Measurements from ENCODE around the gene PIGP. TPM values are rescaled to one million over a fixed set of nuclear protein-coding genes. Genes with fewer than 3 reads are reported as not detected.

Gene PIGP
- total and polyA plus RNA-seq, 2 donors (not counting 3 experiments of a cell fraction or from before 2014, with no cell fraction given) = 11.4 to 18.9 TPM

DNA sequence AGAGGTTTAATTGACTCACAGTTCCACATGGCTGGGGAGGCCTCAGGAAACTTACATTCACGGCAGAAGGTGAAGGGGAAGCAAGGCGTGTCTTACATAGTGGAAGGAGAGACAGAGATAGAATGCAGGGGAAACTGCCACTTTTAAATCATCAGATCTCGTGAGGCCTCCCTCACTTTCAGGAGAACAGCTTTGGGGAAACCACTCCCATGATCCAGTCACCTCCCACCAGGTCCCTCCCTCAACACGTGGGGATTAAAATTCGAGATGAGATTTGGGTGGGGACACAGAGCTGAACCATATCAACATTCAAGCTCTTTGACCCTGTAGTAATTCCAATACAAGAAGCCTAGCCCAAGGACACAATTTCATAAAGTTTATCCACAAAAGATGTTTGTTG is 13.7 kb downstream of the PIGP start:
- DNase-seq (ENCODE audit: low read depth, low spot score) = no peak

DNA sequence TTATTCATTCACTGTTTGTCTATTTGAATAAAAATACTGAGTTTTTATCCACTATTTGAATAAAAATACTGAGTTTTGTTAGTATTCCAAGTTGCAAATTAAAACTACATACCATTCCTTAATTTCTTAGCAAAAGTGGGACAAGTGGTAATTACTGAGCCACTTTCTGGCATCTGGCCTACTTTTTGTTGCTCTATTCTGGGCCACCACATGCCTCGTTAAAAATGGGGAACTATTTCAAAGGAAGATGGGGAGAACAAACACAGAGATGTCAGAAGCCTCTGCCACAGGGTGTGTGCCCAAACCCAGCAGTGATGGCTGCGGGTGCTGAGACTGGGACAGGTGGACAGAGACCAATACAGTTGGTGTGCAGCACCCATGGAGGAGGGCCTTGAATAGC is 14.6 kb downstream of the PIGP start:
- TF ChIP-seq JUN (IDR thresholded peaks at IDR 0.05; ENCODE audit: borderline replicate concordance, insufficient read depth, insufficient read length, low read depth) (no peak), EZH2 (IDR thresholded peaks at IDR 0.05; ENCODE audit: borderline replicate concordance, low read depth, low read length, severe bottlenecking) (no peak), POLR2AphosphoS5 (IDR thresholded peaks at IDR 0.05; ENCODE audit: insufficient read depth, low read depth, low read length) (no peak), POLR2A (IDR thresholded peaks at IDR 0.05; ENCODE audit: low read depth, low read length) (no peak), GATA2 (IDR thresholded peaks at IDR 0.05; ENCODE audit: insufficient read depth, insufficient read length, low read depth, low read length) (no peak), MAX (IDR thresholded peaks at IDR 0.05; ENCODE audit: insufficient read depth, insufficient read length) (no peak), FOS (IDR thresholded peaks at IDR 0.05; ENCODE audit: borderline replicate concordance, insufficient read depth, low read length) (no peak), MYC (IDR thresholded peaks at IDR 0.05; ENCODE audit: low read depth, low read length) (no peak)
- TF ChIP-seq, protein P1, sequence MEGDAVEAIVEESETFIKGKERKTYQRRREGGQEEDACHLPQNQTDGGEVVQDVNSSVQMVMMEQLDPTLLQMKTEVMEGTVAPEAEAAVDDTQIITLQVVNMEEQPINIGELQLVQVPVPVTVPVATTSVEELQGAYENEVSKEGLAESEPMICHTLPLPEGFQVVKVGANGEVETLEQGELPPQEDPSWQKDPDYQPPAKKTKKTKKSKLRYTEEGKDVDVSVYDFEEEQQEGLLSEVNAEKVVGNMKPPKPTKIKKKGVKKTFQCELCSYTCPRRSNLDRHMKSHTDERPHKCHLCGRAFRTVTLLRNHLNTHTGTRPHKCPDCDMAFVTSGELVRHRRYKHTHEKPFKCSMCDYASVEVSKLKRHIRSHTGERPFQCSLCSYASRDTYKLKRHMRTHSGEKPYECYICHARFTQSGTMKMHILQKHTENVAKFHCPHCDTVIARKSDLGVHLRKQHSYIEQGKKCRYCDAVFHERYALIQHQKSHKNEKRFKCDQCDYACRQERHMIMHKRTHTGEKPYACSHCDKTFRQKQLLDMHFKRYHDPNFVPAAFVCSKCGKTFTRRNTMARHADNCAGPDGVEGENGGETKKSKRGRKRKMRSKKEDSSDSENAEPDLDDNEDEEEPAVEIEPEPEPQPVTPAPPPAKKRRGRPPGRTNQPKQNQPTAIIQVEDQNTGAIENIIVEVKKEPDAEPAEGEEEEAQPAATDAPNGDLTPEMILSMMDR (IDR thresholded peaks at IDR 0.05; ENCODE audit: extremely low read depth in 1 of 2, insufficient read depth in 1 of 2, low read depth in 1 of 2, low read length in 2 of 2) = no peak
- Histone ChIP-seq H3K27me3 (ENCODE audit: control insufficient read depth in 2 of 2, insufficient read depth in 2 of 2, low read length in 2 of 2) (peaks cover 0 to 12% of the 10 kb centered on the region in 2 experiments), H3K79me2 (ENCODE audit: control insufficient read depth, insufficient read depth, low read length) (no peaks in the 10 kb centered on the region), H3K4me2 (ENCODE audit: insufficient read depth, low read length) (no peak overlapping the region), H3K9me3 (replicated peaks; ENCODE audit: control insufficient read depth, insufficient read depth, low read length) (no peaks in the 10 kb centered on the region), H3K27ac (ENCODE audit: insufficient read depth, low read depth, low read length) (no peak overlapping the region), H3K9ac (replicated peaks; ENCODE audit: extremely low read depth, insufficient read depth, low read length) (no peak overlapping the region), H3K36me3 (ENCODE audit: control insufficient read depth in 2 of 2, extremely low read depth in 1 of 2, insufficient read depth in 2 of 2, low read length in 2 of 2) (no peaks in the 10 kb centered on the region), H3K9me1 (replicated peaks; ENCODE audit: control insufficient read depth, extremely low read depth, insufficient read depth, low read length) (no peaks in the 10 kb centered on the region), H3K4me1 (ENCODE audit: control insufficient read depth, extremely low read depth, insufficient read depth, low read length) (peaks cover 4% of the 10 kb centered on the region), H2AFZ (ENCODE audit: low read depth, low read length) (no peak overlapping the region), H4K20me1 (replicated peaks; ENCODE audit: control insufficient read depth, extremely low read depth, insufficient read depth, low read length) (no peaks in the 10 kb centered on the region), H3K4me3 (replicated peaks in 1 of 3; ENCODE audit: insufficient read depth in 1 of 3, low read depth in 1 of 3, low read length in 3 of 3) (no peak overlapping the region)
- ChIA-PET POLR2A (no interaction called here), CTCF (no interaction called here)
- dilution Hi-C loops (cut with MboI; ENCODE audit: extremely low pct_ligation_motif_present, low sequenced_read_pairs) (no loop called here), intact Hi-C loops (cut with micrococcal nuclease) (no loop called here)
- no peak for DNase-seq (ENCODE audit: low read depth, low spot score)
- FAIRE-seq = no peak
- no TSS peak for BruUV-seq (replicated peaks)

More for the DNA sequence above, 13.7 kb downstream of the PIGP start:
- no peaks in the 10 kb centered on the region for H4K20me1 ChIP-seq (replicated peaks; ENCODE audit: control insufficient read depth, extremely low read depth, insufficient read depth, low read length)
- H3K27me3 ChIP-seq (ENCODE audit: control insufficient read depth in 2 of 2, insufficient read depth in 2 of 2, low read length in 2 of 2) = peaks cover 0 to 8% of the 10 kb centered on the region in 2 experiments
- H3K9me3 ChIP-seq (replicated peaks; ENCODE audit: control insufficient read depth, insufficient read depth, low read length) = no peaks in the 10 kb centered on the region
- no peak overlapping the region for H3K9ac ChIP-seq (replicated peaks; ENCODE audit: extremely low read depth, insufficient read depth, low read length)
- no peak overlapping the region for H2AFZ ChIP-seq (ENCODE audit: low read depth, low read length)
- intact Hi-C loops (cut with micrococcal nuclease) = no loop called here
- no TSS peak for BruUV-seq (replicated peaks)
- no peak for FAIRE-seq
- ChIA-PET POLR2A (no interaction called here), CTCF (interaction anchor here (1.7 kb wide), 1 partner anchor 82 kb away, joined by 5 read pairs; no protein-coding TSS in a partner anchor)
- no peak overlapping the region for H3K4me2 ChIP-seq (ENCODE audit: insufficient read depth, low read length)
- peaks cover 4% of the 10 kb centered on the region for H3K4me1 ChIP-seq (ENCODE audit: control insufficient read depth, extremely low read depth, insufficient read depth, low read length)
- no peak overlapping the region for H3K4me3 ChIP-seq (replicated peaks in 1 of 3; ENCODE audit: insufficient read depth in 1 of 3, low read depth in 1 of 3, low read length in 3 of 3)
- H3K27ac ChIP-seq (ENCODE audit: insufficient read depth, low read depth, low read length) = no peak overlapping the region
- dilution Hi-C loops (cut with MboI; ENCODE audit: extremely low pct_ligation_motif_present, low sequenced_read_pairs) = no loop called here
- H3K9me1 ChIP-seq (replicated peaks; ENCODE audit: control insufficient read depth, extremely low read depth, insufficient read depth, low read length) = no peaks in the 10 kb centered on the region
- no peaks in the 10 kb centered on the region for H3K36me3 ChIP-seq (ENCODE audit: control insufficient read depth in 2 of 2, extremely low read depth in 1 of 2, insufficient read depth in 2 of 2, low read length in 2 of 2)
- H3K79me2 ChIP-seq (ENCODE audit: control insufficient read depth, insufficient read depth, low read length) = no peaks in the 10 kb centered on the region
- TF ChIP-seq POLR2A (IDR thresholded peaks at IDR 0.05; ENCODE audit: low read depth, low read length) (no peak), EZH2 (IDR thresholded peaks at IDR 0.05; ENCODE audit: borderline replicate concordance, low read depth, low read length, severe bottlenecking) (no peak), MYC (IDR thresholded peaks at IDR 0.05; ENCODE audit: low read depth, low read length) (no peak), MAX (IDR thresholded peaks at IDR 0.05; ENCODE audit: insufficient read depth, insufficient read length) (no peak), JUN (IDR thresholded peaks at IDR 0.05; ENCODE audit: borderline replicate concordance, insufficient read depth, insufficient read length, low read depth) (no peak)

Data from endothelial cell of umbilical vein (primary cell).